GM12875 (cell line): ENCODE data around the gene PPP2R5B.
A peak's percentile ranks its signal among the peaks of the same experiment; 100 is the strongest.

ENCODE experiments used
- H3K4me3 ChIP-seq: one replicate; pipeline ENCODE4 v1.5.1; 2011; ENCODE audit warnings: low read depth, low read length, control low read depth
- CTCF ChIP-seq: IDR thresholded peaks from 2 replicates; pipeline ENCODE4 v1.5.1; 2011; ENCODE audit warnings: low read depth, mild to moderate bottlenecking, control low read depth, inconsistent platforms, low read length, moderate library complexity, borderline replicate concordance; ENCODE audit not compliant: insufficient read depth

The PPP2R5B gene

GRCh38 chr11:64894070-64894811 lies 30.2 kb upstream of the PPP2R5B start:
- H3K4me3 ChIP-seq, result no peak overlapping the region
- TF ChIP-seq CTCF, result peak; percentile 97

GRCh38 chr11:64894812-64895452 lies 29.6 kb upstream of the PPP2R5B start:
- no peak overlapping the region for H3K4me3 ChIP-seq
- no peak for TF ChIP-seq CTCF

DNA sequence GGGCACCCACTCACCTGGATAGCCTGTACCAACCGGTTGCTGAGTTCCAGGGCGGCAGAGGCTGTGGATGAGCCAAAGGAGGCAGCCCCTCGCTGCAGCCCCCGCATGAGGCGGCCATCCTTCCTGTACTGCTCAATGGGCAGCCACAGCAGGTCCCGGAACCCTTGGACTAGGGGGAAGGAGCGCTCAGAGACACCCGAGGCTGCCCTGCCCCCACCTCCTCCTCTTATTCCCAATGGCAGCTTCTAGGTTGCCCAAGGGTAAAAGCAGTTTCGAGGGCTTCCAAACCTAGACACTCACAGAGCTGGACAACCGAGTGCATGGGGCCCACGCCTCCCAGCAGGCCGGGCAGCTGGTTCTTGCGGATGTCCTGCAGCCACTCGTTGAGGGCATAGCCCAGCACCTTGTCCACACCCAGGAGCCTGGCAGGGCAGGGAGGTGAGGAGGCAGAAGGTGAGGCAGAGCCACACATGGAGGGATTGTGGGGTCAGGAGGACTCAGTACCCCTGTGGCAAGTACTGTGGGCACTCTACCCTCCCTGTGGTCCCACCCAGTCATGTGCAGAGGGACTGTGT lies 28.0 kb upstream of the PPP2R5B start:
- no peak for TF ChIP-seq CTCF
- no peak overlapping the region for H3K4me3 ChIP-seq

- no peak for TF ChIP-seq CTCF
- H3K4me3 ChIP-seq, result no peak overlapping the region
Observed at GRCh38 chr11:64897381-64898075, 27.0 kb upstream of the PPP2R5B start.

DNA sequence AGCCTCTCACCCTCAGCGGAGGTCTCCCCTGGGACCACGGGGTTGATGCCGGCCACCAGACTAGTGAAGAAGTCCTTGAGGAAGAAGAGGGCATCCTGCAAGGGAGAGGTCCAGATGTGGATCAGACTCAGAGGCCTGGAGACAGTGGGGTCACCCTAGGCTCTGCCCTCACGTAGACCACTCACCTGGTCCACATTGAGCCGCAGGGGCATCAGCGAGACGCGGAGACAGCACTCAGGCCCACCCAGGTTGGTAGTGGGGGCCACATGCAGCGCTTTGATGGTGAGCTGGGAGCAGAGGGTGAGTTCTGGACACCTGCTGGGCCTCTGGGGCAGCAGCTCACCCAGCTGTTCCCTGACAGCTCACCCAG lies 26.4 kb upstream of the PPP2R5B start:
- H3K4me3 ChIP-seq, result no peak overlapping the region
- TF ChIP-seq CTCF, result no peak

GRCh38 chr11:64898541-64898940 lies 25.9 kb upstream of the PPP2R5B start:
- no peak for TF ChIP-seq CTCF
- no peak overlapping the region for H3K4me3 ChIP-seq
